ENCODE data around the gene CA4.

The CA4 gene

GRCh38 chr17:60130466-60130865 lies 19.3 kb upstream of the CA4 start:
- no peak for DNase-seq (ENCODE audit: low read depth)

DNA sequence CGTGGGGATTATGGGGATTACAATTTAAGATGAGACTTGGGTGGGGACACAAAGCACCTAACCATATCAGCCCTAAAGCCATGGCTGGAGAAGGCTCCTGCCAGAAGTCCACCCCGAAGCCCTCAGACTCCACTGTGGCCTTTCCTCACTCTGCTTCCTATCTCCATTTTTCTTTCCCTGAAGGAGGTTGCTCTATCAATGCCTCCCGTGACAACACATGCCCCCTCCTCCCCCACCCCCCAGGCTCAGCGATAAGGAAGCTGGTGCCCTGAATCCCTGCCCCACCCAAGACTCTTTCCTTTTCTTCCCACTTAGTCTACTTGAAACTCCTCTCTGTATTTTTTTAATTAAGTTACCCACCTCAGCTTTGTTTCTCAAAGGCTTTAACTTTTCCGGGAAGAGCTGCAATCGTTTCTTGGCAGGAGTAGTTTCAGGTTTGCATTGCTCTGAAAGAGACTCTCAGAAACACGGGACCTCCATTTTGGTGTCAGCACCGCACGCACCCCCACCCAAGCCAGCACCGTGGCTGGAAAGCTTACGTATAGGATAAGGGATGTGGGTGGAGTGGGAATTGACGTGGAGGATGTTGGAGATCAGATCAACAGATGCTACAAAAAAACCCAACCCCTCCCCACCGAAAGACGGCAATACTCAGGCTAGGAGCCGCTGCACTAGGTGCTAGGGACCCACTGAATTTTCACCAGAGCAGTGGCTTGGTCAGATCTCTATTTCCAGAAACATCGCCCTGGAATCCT lies 15.2 kb upstream of the CA4 start:
- no peak for DNase-seq (ENCODE audit: low read depth)

DNA sequence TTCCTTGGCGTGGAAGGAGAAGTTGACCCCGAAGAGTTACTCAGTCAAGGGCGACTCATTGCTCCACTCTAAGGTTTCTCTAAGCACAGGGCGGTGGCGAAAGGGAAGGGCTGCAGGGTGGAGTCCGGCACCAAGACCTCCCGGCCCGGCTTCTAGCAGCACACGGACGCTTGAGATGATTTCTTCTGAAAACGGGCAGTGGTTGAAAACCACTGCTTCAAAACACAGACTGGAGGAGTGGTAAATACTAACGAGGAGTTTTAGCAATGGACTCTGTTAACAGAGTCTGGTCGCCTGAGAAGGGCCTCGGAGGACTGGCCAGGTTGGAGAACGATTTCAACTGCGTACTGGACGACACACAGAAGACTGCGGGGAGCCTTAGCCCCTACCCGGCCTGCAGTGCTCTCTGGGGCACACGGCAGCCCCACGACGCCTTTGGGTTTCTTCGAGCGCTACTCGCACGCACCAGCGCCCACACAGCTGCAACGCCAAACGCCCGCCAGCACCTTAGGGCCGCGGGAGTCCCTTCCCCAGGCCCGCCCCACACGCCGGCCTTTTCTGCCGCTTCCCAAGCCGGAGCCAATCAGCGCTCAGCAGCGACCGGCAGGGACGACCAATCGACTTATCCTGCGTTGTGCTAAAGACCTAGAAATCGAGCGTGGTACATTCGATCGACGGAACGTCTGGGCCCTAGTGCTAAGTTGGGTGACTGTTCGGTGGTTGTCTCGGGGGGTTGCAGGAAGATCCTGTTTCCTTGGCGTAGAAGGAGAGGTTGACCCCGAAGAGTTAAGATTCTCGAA lies 14.4 kb upstream of the CA4 start:
- peak; percentile 76 for DNase-seq (ENCODE audit: low read depth)

GRCh38 chr17:60135951-60136666 lies 13.7 kb upstream of the CA4 start:
- DNase-seq (ENCODE audit: low read depth): no peak

- DNase-seq (ENCODE audit: low read depth): no peak
These were observed 12.0 kb upstream of the CA4 start for GRCh38 chr17:60137731-60138130.

GRCh38 chr17:60138769-60139437 lies 10.9 kb upstream of the CA4 start:
- DNase-seq (ENCODE audit: low read depth): no peak

- DNase-seq (ENCODE audit: low read depth): peak; percentile 53
These were observed 10.1 kb upstream of the CA4 start for GRCh38 chr17:60139438-60140285.

DNA sequence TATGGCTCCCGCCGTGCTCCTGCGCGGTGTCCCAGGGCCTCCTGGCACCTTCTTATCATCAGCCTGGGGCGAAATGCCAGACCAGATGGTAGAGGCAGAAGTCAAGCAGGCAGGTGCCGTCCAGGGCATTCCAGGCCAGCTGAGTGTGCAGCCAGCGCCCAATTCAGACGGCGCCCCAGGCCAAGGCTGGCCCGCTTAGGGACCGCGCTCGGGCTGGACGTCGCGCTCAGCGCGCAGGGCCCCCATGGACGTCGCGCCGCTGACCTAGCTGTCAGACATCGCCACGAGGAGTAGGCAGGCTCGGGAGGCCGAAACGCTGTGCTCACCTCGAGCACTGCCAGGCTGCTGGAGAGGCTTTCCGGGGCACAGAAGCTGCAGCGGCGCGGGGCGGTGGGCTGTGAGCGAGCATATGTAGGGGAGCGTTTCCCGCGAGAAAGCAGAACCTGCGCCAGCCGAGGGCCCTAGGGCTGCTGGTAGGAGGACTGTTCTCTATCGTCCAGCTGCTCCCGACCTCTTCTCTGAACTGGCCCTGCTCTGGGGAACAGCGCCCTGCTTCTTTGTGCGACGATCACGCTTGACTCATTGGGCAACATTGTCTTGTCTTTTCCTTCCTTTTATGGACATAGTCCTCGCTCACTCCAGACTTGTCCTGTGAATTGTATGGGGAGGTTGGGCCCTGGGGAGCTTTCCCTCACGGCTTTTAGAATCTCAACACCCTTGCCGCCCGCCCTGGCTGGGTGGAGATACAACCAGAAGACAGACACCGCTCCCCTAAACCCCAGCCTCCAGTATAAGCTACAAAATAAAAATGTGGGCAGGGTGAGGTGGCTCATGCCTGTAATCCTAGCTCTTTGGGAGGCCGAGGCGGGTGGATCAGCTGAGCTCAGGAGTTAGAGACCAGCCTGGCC lies 8.4 kb upstream of the CA4 start:
- no peak for DNase-seq (ENCODE audit: low read depth)

DNA sequence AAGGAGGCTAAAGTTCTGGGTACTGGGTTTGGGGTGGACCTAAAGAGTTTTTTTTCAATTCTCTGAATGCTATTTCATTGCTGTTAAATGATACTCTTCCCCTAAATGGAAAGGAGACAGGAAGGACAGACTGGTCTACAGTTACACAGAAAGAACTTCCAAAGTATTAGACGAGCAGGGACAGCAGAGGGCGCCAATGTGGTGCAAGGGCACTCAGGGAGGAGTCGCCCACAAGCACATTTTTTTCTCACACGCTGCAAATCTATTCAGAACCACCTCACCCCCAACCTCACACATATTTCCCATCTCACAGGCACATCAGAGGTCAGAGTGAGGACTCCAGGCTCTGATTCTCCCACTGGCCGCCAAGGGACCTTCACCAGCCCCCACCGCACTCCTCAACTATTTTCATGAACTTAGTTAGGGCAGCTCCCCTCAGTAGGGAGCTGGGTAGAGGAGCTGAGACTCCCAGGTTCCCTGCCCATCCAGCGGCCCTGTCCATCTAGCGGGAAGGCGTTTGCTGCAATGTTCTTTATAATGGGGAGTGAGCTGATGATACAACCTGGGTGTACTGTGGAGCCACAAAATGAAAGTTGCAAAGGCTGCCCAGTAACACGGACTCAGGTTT lies 6.8 kb upstream of the CA4 start:
- peak; percentile 63 for DNase-seq (ENCODE audit: low read depth)

GRCh38 chr17:60145006-60145935 lies 4.5 kb upstream of the CA4 start:
- no peak for DNase-seq (ENCODE audit: low read depth)

GRCh38 chr17:60146206-60146605 lies 3.6 kb upstream of the CA4 start:
- DNase-seq (ENCODE audit: low read depth): no peak

GRCh38 chr17:60147553-60148223 lies 2.1 kb upstream of the CA4 start:
- no peak for DNase-seq (ENCODE audit: low read depth)

DNA sequence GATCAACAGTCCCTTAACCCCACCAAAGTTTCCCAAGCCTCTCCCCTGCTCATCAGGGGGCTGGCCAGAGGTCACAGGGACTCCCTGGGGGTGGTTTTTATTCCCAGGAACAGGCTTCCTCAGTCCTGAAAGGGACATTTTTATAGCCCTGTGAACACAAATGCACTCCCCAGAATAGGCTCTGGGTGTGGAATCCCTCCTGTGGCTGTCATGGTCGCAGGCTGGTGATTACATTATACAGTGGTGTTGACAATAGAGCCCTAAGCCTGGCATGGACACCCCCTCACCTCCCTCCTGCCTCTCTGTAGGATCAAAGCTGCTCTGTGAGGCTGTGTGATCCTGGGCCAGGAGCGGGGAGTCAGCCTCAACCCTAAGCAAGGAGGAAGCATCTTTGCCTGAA lies 1.4 kb upstream of the CA4 start:
- no peak for DNase-seq (ENCODE audit: low read depth)

- no peak for DNase-seq (ENCODE audit: low read depth)
These were observed 1.6 kb downstream of the CA4 start for GRCh38 chr17:60151355-60151754.

- DNase-seq (ENCODE audit: low read depth): no peak
These were observed 4.0 kb downstream of the CA4 start for GRCh38 chr17:60153606-60154390.

GRCh38 chr17:60154616-60155426 lies 5.0 kb downstream of the CA4 start:
- DNase-seq (ENCODE audit: low read depth): no peak
